ENCODE data around the gene SPATA20.

SPATA20 gene

GRCh38 chr17:50522766-50523165 lies 24.2 kb upstream of the SPATA20 start:
- Histone ChIP-seq H3K14ac (ENCODE audit: low read length) (no peak overlapping the region), H2BK5ac (ENCODE audit: low read depth, low read length, poor library complexity) (no peak overlapping the region), H4K12ac (ENCODE audit: low read depth, low read length) (no peak overlapping the region), H4K8ac (ENCODE audit: low read depth, low read length) (no peak overlapping the region), H3K36me3 (ENCODE audit: control insufficient read depth in 1 of 2, insufficient read depth in 2 of 2, low read length in 2 of 2) (no peaks in the 10 kb centered on the region), H3K9ac (ENCODE audit: low read length) (no peak overlapping the region), H3K79me1 (ENCODE audit: low read length) (peaks cover 2% of the 10 kb centered on the region), H3K9me3 (ENCODE audit: insufficient read depth, low read depth, low read length) (no peaks in the 10 kb centered on the region), H3K18ac (ENCODE audit: low read length) (no peak overlapping the region), H2AFZ (ENCODE audit: insufficient read depth, low read length, poor library complexity) (no peak overlapping the region), H3K79me2 (ENCODE audit: control insufficient read depth, insufficient read depth, low read length, poor library complexity) (no peaks in the 10 kb centered on the region), H3K4me3 (ENCODE audit: low read depth, low read length) (no peak overlapping the region), H3K4me2 (ENCODE audit: low read length) (no peak overlapping the region), H3K23ac (ENCODE audit: low read length) (no peak overlapping the region), H2AK5ac (ENCODE audit: low read length) (no peak overlapping the region), H2BK120ac (ENCODE audit: insufficient read depth, low read length, poor library complexity) (no peak overlapping the region), H3K4ac (ENCODE audit: low read depth, low read length) (no peak overlapping the region), H4K91ac (ENCODE audit: low read depth, low read length) (no peak overlapping the region), H2BK12ac (ENCODE audit: low read length) (no peak overlapping the region), H3K27me3 (ENCODE audit: insufficient read depth, low read length) (no peaks in the 10 kb centered on the region), H3K4me1 (ENCODE audit: control insufficient read depth in 1 of 2, insufficient read depth in 2 of 2, low read length in 2 of 2) (peaks cover 13 to 16% of the 10 kb centered on the region in 2 experiments), H3K27ac (ENCODE audit: low read depth, low read length) (no peak overlapping the region)
- no CpG with 5 or more reads among the region's 10 CpGs for WGBS (ENCODE audit: extremely low coverage, insufficient coverage, insufficient read length)
- no peak for DNase-seq

DNA sequence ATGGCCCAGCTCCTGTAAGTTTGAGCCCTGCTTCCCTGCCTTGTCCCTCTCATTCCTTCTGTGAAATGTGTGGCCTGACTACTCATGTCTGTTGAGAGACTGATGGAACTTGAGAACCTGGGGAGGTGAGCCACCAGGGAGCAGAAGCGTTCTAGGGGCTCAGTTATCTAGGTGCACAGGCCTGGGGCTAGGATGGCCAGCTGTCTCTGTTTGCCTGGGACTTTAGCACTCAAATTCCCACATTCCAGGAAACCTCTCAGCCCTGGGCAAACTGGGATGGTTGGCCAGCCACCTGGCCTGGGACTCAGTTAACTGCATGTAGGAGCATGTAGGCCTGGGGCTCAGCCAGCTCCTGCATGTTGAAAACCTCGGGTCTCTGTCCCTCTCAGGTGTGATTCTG lies 23.8 kb upstream of the SPATA20 start:
- Histone ChIP-seq H3K27ac (ENCODE audit: low read depth, low read length) (no peak overlapping the region), H3K79me2 (ENCODE audit: control insufficient read depth, insufficient read depth, low read length, poor library complexity) (no peaks in the 10 kb centered on the region), H3K4me1 (ENCODE audit: control insufficient read depth in 1 of 2, insufficient read depth in 2 of 2, low read length in 2 of 2) (peaks cover 13 to 16% of the 10 kb centered on the region in 2 experiments), H4K91ac (ENCODE audit: low read depth, low read length) (no peak overlapping the region), H3K27me3 (ENCODE audit: insufficient read depth, low read length) (no peaks in the 10 kb centered on the region), H3K4me2 (ENCODE audit: low read length) (no peak overlapping the region), H3K4me3 (ENCODE audit: low read depth, low read length) (no peak overlapping the region), H3K4ac (ENCODE audit: low read depth, low read length) (no peak overlapping the region), H2AFZ (ENCODE audit: insufficient read depth, low read length, poor library complexity) (no peak overlapping the region), H3K14ac (ENCODE audit: low read length) (no peak overlapping the region), H4K12ac (ENCODE audit: low read depth, low read length) (no peak overlapping the region), H2BK5ac (ENCODE audit: low read depth, low read length, poor library complexity) (no peak overlapping the region), H3K79me1 (ENCODE audit: low read length) (peaks cover 2% of the 10 kb centered on the region), H3K23ac (ENCODE audit: low read length) (no peak overlapping the region), H3K9me3 (ENCODE audit: insufficient read depth, low read depth, low read length) (no peaks in the 10 kb centered on the region), H3K9ac (ENCODE audit: low read length) (no peak overlapping the region), H3K18ac (ENCODE audit: low read length) (no peak overlapping the region), H2BK120ac (ENCODE audit: insufficient read depth, low read length, poor library complexity) (no peak overlapping the region), H4K8ac (ENCODE audit: low read depth, low read length) (no peak overlapping the region), H2AK5ac (ENCODE audit: low read length) (no peak overlapping the region), H2BK12ac (ENCODE audit: low read length) (no peak overlapping the region), H3K36me3 (ENCODE audit: control insufficient read depth in 1 of 2, insufficient read depth in 2 of 2, low read length in 2 of 2) (no peaks in the 10 kb centered on the region)
- DNase-seq: no peak
- WGBS (ENCODE audit: extremely low coverage, insufficient coverage, insufficient read length): no CpG with 5 or more reads among the region's 2 CpGs

GRCh38 chr17:50524838-50525237 lies 22.1 kb upstream of the SPATA20 start:
- H3K18ac ChIP-seq (ENCODE audit: low read length): no peak overlapping the region
- H2AFZ ChIP-seq (ENCODE audit: insufficient read depth, low read length, poor library complexity): no peak overlapping the region
- H4K12ac ChIP-seq (ENCODE audit: low read depth, low read length): no peak overlapping the region
- H3K27ac ChIP-seq (ENCODE audit: low read depth, low read length): no peak overlapping the region
- H3K9me3 ChIP-seq (ENCODE audit: insufficient read depth, low read depth, low read length): no peaks in the 10 kb centered on the region
- H3K36me3 ChIP-seq (ENCODE audit: control insufficient read depth in 1 of 2, insufficient read depth in 2 of 2, low read length in 2 of 2): no peaks in the 10 kb centered on the region
- peak overlapping the region; percentile 4 for H3K4me3 ChIP-seq (ENCODE audit: low read depth, low read length)
- H2BK12ac ChIP-seq (ENCODE audit: low read length): no peak overlapping the region
- no peak overlapping the region for H3K14ac ChIP-seq (ENCODE audit: low read length)
- H3K27me3 ChIP-seq (ENCODE audit: insufficient read depth, low read length): no peaks in the 10 kb centered on the region
- H2AK5ac ChIP-seq (ENCODE audit: low read length): no peak overlapping the region
- peaks cover 2% of the 10 kb centered on the region for H3K79me1 ChIP-seq (ENCODE audit: low read length)
- no peak overlapping the region for H3K23ac ChIP-seq (ENCODE audit: low read length)
- no peak for DNase-seq
- no peak overlapping the region for H3K9ac ChIP-seq (ENCODE audit: low read length)
- H4K91ac ChIP-seq (ENCODE audit: low read depth, low read length): no peak overlapping the region
- no peak overlapping the region for H3K4me2 ChIP-seq (ENCODE audit: low read length)
- H4K8ac ChIP-seq (ENCODE audit: low read depth, low read length): no peak overlapping the region
- H2BK120ac ChIP-seq (ENCODE audit: insufficient read depth, low read length, poor library complexity): no peak overlapping the region
- H3K79me2 ChIP-seq (ENCODE audit: control insufficient read depth, insufficient read depth, low read length, poor library complexity): no peaks in the 10 kb centered on the region
- no peak overlapping the region for H2BK5ac ChIP-seq (ENCODE audit: low read depth, low read length, poor library complexity)
- no CpG with 5 or more reads among the region's 18 CpGs for WGBS (ENCODE audit: extremely low coverage, insufficient coverage, insufficient read length)
- peaks cover 13 to 14% of the 10 kb centered on the region in 2 experiments for H3K4me1 ChIP-seq (ENCODE audit: control insufficient read depth in 1 of 2, insufficient read depth in 2 of 2, low read length in 2 of 2)
- no peak overlapping the region for H3K4ac ChIP-seq (ENCODE audit: low read depth, low read length)

- H3K79me2 ChIP-seq (ENCODE audit: control insufficient read depth, insufficient read depth, low read length, poor library complexity): no peaks in the 10 kb centered on the region
- no peak overlapping the region for H3K18ac ChIP-seq (ENCODE audit: low read length)
- no peaks in the 10 kb centered on the region for H3K36me3 ChIP-seq (ENCODE audit: control insufficient read depth in 1 of 2, insufficient read depth in 2 of 2, low read length in 2 of 2)
- no peak overlapping the region for H3K4me3 ChIP-seq (ENCODE audit: low read depth, low read length)
- H3K4me2 ChIP-seq (ENCODE audit: low read length): no peak overlapping the region
- peaks cover 6% of the 10 kb centered on the region for H3K79me1 ChIP-seq (ENCODE audit: low read length)
- H2AK5ac ChIP-seq (ENCODE audit: low read length): no peak overlapping the region
- H4K8ac ChIP-seq (ENCODE audit: low read depth, low read length): no peak overlapping the region
- no peak overlapping the region for H4K12ac ChIP-seq (ENCODE audit: low read depth, low read length)
- H3K4ac ChIP-seq (ENCODE audit: low read depth, low read length): no peak overlapping the region
- H2BK120ac ChIP-seq (ENCODE audit: insufficient read depth, low read length, poor library complexity): no peak overlapping the region
- H3K9ac ChIP-seq (ENCODE audit: low read length): no peak overlapping the region
- H2BK5ac ChIP-seq (ENCODE audit: low read depth, low read length, poor library complexity): no peak overlapping the region
- peaks cover 23% of the 10 kb centered on the region in 2 experiments for H3K4me1 ChIP-seq (ENCODE audit: control insufficient read depth in 1 of 2, insufficient read depth in 2 of 2, low read length in 2 of 2)
- no peak overlapping the region for H2BK12ac ChIP-seq (ENCODE audit: low read length)
- no peak overlapping the region for H2AFZ ChIP-seq (ENCODE audit: insufficient read depth, low read length, poor library complexity)
- no peaks in the 10 kb centered on the region for H3K27me3 ChIP-seq (ENCODE audit: insufficient read depth, low read length)
- WGBS (ENCODE audit: extremely low coverage, insufficient coverage, insufficient read length): no CpG with 5 or more reads among the region's 5 CpGs
- no peak overlapping the region for H4K91ac ChIP-seq (ENCODE audit: low read depth, low read length)
- H3K14ac ChIP-seq (ENCODE audit: low read length): no peak overlapping the region
- no peak for DNase-seq
- no peak overlapping the region for H3K27ac ChIP-seq (ENCODE audit: low read depth, low read length)
- no peaks in the 10 kb centered on the region for H3K9me3 ChIP-seq (ENCODE audit: insufficient read depth, low read depth, low read length)
- H3K23ac ChIP-seq (ENCODE audit: low read length): no peak overlapping the region
Measured at GRCh38 chr17:50527155-50527762, 19.7 kb upstream of the SPATA20 start.

Measured in trophoblast cell (in vitro differentiated cells and primary cell).